ENCODE data around the gene RHOV.
A peak's percentile ranks its signal among the peaks of the same experiment; 100 is the strongest.

Gene RHOV

DNA sequence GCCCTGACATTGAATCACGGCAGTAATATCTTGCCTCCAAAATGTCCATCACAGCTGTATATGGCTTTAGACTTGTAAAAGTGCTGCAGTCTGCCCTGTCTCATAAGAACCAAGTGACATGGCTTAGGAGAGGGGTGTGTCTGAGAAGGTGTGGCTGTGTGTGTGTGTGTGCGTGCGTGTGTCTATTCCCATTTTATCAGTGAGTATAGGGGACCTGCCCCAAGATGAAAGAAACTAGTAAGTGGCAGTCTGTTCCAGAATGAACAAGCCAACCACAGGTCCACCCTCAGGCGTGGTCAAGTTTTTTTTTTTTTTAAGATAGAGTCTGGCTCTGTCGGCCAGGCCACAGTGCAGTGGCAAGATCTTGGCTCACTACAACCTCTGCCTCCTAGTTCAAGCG, 5.6 kb upstream of the RHOV start:
- H3K27ac ChIP-seq, result peak overlapping the region; percentile 67
- POLR2A ChIA-PET (ENCODE audit: low non-redundant PET), result no interaction called here
- CTCF ChIA-PET, result interaction anchor here (0.6 to 2.0 kb wide), 5 partner anchors 12 to 25 kb away, joined by 4 to 19 read pairs (median 9); partner anchors contain the start of gene VPS18

DNA sequence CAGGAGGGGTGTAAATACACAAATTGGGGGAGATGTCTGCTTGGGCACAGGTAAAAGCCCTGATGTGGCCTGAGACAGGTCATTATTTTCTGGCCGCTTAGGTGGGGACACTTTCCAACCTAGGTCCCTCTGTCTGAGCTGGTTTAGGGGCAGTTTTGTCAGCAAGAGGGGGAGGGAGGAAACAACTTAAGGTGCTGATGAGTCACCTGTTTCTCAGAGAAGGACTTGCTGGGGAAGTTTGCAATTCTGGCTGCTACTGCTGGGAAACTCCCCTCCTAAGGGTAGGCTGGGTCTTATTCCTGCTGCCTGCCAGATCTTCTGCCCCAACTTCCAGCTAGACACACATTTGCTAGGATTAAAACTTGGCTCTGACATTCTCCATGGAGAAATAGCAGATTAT, 4.8 kb upstream of the RHOV start:
- TF ChIP-seq, protein P1, sequence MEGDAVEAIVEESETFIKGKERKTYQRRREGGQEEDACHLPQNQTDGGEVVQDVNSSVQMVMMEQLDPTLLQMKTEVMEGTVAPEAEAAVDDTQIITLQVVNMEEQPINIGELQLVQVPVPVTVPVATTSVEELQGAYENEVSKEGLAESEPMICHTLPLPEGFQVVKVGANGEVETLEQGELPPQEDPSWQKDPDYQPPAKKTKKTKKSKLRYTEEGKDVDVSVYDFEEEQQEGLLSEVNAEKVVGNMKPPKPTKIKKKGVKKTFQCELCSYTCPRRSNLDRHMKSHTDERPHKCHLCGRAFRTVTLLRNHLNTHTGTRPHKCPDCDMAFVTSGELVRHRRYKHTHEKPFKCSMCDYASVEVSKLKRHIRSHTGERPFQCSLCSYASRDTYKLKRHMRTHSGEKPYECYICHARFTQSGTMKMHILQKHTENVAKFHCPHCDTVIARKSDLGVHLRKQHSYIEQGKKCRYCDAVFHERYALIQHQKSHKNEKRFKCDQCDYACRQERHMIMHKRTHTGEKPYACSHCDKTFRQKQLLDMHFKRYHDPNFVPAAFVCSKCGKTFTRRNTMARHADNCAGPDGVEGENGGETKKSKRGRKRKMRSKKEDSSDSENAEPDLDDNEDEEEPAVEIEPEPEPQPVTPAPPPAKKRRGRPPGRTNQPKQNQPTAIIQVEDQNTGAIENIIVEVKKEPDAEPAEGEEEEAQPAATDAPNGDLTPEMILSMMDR (conservative IDR thresholded peaks at IDR 0.05; ENCODE audit: low read depth), result no peak
- H3K27ac ChIP-seq, result peak overlapping the region; percentile 67
- peak; percentile 90 for DNase-seq (ENCODE audit: low spot score)
- POLR2A ChIA-PET (ENCODE audit: low non-redundant PET), result no interaction called here
- CTCF ChIA-PET, result interaction anchor here (0.6 to 2.0 kb wide), 7 partner anchors 13 to 146 kb away, joined by 3 to 19 read pairs (median 6); partner anchors contain the start of gene VPS18

More for the DNA sequence above, 5.6 kb upstream of the RHOV start:
- TF ChIP-seq, protein P1 (conservative IDR thresholded peaks at IDR 0.05; ENCODE audit: low read depth), result no peak
- DNase-seq (ENCODE audit: low spot score), result no peak

DNA sequence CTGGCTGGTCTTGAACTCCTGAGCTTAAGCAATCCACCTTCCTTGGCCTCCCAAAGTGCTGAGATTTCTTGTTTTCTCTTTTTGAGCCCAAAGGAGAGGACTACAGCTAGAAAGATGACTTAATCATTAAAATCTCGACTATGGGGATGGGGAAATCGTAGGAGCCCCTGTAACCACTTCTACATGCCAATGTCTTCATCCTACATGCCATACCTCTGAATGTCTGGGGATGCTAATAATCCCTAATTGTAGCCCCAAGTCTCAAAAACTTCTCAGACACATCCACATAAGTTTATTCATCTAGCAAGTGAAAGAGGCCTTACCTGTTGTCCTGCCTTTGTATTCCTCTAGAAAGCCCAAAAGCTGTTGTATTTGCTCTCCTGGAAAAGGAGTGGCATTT, 3.7 kb upstream of the RHOV start:
- no peak for DNase-seq (ENCODE audit: low spot score)
- TF ChIP-seq, protein P1 (conservative IDR thresholded peaks at IDR 0.05; ENCODE audit: low read depth), result no peak
- H3K27ac ChIP-seq, result no peak overlapping the region
- CTCF ChIA-PET, result interaction anchor here (1.5 to 10.4 kb wide), 2 partner anchors 14 to 19 kb away, joined by 5 to 107 read pairs; no protein-coding TSS in a partner anchor
- POLR2A ChIA-PET (ENCODE audit: low non-redundant PET), result no interaction called here

DNA sequence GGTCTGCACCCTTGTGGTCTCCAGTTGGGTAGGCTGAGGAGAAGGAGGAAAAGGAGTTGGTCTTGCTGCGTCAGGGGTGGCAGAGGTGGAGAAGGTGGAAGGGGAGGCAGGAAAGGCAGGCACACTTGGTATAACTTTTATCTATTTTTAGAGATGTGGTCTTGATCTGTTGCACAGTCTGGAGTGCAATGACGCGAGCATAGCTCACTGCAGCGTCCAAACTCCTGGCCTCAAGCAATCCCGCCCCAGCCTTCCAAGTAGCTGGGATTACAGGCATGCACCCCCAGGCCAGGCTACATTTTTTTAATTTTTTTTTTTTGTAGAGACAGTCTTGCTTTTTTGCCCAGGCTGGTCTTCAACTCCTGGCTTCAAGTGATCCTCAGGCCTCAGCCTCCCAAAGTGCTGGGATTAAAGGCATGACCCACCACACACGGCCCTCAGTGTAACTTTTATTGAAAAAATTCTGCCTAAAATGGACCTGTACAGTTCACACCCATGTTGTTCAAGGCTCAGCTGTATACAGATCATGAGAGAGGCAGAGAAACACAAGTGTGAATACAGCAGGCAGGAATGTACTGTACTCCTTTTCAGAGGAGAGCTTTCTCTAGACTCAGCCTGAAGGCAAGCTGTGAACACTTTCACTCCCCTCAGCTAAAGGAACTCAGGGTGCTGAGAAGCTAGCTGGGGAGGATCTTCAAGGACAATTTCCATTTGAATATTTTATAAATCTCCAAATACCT, 2.1 kb upstream of the RHOV start:
- POLR2A ChIA-PET (ENCODE audit: low non-redundant PET), result no interaction called here
- H3K27ac ChIP-seq, result peak overlapping the region; percentile 25; the same call in 1 of the 2 replicates
- DNase-seq (ENCODE audit: low spot score), result no peak
- CTCF ChIA-PET, result interaction anchor here (0.6 to 10.4 kb wide), 4 partner anchors 16 to 572 kb away, joined by 3 to 107 read pairs (median 6); partner anchors contain the start of gene VPS18
- TF ChIP-seq, protein P1 (conservative IDR thresholded peaks at IDR 0.05; ENCODE audit: low read depth), result no peak

DNA sequence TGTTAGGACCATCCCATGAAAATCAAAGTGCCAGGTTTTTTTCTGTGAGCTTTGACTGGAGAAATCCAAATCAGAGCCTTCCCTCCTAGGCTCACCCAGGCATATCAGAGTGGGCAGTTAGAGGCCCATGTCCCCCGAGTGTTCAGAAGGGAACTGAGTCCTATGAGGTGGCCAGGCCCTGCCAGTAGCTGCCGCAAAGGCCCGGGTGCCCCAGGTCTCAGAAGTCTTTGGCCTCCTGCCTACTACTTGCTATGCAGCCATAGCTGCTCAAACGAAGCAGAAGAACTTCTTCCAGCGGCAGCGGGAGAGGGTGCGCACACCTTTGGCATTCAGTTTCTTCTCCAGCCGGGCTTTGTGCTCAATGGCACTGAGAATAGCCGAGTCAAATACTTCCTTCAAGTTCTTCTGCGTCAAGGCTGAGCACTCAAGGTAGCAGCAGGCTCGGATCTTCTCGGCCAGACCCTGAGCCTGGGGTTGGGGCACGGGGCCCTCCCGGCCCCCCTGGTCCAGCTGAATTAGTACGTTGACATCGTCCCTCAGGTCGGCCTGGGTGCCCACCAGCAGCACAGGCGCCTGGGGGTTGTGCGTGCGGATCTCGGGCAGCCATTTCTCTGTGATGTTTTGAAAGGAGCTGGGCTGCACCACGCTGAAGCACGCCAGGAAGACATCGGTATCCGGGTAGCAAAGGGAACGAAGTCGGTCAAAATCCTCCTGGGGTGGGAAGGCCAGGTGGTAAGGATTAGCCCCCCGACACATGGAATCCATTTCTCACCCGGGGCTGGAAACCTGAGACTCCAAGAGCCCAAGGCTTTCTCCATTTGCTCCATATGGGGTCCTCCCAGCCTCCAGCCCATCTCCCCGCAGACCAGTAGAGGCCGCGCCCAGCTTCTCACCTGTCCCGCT, 992 bp downstream of the RHOV start:
- CTCF ChIA-PET, result interaction anchor here (0.6 to 10.4 kb wide), 13 partner anchors 9 to 81 kb away, joined by 3 to 107 read pairs (median 7); partner anchors contain the start of genes SPINT1 and VPS18
- POLR2A ChIA-PET (ENCODE audit: low non-redundant PET), result interaction anchor here (0.6 to 2.1 kb wide), 2 partner anchors 14 to 21 kb away, joined by 3 to 7 read pairs; partner anchors contain the start of gene VPS18
- peak overlapping the region; percentile 29 for H3K27ac ChIP-seq

More for the DNA sequence above, 992 bp downstream of the RHOV start:
- DNase-seq (ENCODE audit: low spot score), result no peak
- TF ChIP-seq, protein P1 (conservative IDR thresholded peaks at IDR 0.05; ENCODE audit: low read depth), result no peak

Data from RWPE1 (cell line).